ENCODE measurements around the gene HMCN2.

The HMCN2 gene

DNA sequence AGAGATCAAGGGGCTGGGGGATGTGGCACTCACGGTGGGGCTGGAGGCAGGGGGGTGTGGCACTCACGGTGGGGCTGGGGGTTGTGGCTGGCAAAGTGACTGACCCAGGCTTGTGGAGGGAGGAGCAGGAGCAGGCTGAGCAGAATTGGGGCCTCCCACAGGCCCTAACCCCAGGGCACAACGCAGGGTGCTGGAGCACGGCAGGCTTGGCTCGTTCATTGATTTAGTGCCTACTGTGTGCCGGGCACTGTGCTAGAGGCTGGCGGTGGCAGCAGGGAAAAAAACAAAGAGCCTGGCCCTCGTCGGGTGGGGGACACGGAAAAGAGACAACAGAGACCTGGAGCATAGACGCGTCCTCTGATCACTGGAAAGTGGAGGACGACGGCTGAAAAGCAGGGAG is 80.9 kb downstream of the HMCN2 start:
- no peak for DNase-seq (ENCODE audit: low spot score)
- TF ChIP-seq, protein P1, sequence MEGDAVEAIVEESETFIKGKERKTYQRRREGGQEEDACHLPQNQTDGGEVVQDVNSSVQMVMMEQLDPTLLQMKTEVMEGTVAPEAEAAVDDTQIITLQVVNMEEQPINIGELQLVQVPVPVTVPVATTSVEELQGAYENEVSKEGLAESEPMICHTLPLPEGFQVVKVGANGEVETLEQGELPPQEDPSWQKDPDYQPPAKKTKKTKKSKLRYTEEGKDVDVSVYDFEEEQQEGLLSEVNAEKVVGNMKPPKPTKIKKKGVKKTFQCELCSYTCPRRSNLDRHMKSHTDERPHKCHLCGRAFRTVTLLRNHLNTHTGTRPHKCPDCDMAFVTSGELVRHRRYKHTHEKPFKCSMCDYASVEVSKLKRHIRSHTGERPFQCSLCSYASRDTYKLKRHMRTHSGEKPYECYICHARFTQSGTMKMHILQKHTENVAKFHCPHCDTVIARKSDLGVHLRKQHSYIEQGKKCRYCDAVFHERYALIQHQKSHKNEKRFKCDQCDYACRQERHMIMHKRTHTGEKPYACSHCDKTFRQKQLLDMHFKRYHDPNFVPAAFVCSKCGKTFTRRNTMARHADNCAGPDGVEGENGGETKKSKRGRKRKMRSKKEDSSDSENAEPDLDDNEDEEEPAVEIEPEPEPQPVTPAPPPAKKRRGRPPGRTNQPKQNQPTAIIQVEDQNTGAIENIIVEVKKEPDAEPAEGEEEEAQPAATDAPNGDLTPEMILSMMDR (IDR thresholded peaks at IDR 0.05; ENCODE audit: extremely low read depth, insufficient read depth, missing control alignments) = no peak
- in situ Hi-C loops (cut with MboI; ENCODE audit: low pct_unique_long_range_greater_than_20kb, low sequenced_read_pairs, unreplicated experiment) = no loop called here

DNA sequence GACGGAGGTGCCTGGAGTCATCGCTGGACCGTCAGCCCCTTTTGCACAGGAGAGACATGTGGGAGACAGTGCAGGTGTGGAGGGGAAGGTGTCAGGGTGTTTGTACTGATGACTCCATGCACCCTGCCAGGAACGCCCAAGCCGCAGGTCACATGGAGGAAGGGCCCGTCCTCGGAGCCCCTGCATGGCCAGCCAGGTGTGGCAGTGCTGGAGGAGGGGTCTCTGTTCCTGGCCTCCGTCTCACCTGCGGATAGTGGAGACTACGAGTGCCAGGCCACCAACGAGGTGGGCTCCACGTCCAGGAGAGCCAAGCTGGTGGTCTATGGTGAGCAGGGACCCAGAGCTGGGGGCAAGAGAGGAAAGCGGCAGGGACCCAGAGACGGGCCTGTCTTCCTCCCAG is 81.5 kb downstream of the HMCN2 start:
- DNase-seq (ENCODE audit: low spot score) = no peak
- in situ Hi-C loops (cut with MboI; ENCODE audit: low pct_unique_long_range_greater_than_20kb, low sequenced_read_pairs, unreplicated experiment) = no loop called here
- TF ChIP-seq, protein P1 (IDR thresholded peaks at IDR 0.05; ENCODE audit: extremely low read depth, insufficient read depth, missing control alignments) = no peak

DNA sequence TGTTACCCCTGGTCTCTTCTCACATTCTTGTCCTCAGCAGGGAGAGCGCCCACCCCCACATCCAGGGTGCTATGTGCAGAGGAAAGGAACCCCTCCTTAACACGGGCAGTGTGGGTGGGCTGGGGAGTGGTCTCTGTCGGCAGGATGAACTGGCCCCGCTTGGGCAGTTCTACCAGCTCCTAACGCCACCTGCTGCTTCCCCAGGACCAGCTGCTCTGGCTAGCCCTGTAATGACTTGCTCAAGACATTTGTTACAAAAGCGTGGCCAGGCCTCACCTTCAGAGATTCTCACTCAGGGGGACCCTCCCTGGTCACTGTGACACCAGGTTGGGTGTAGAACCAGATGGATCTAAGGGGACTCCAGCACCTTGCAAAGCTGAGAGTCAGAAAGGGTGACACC is 82.4 kb downstream of the HMCN2 start:
- in situ Hi-C loops (cut with MboI; ENCODE audit: low pct_unique_long_range_greater_than_20kb, low sequenced_read_pairs, unreplicated experiment) = no loop called here
- no peak for DNase-seq (ENCODE audit: low spot score)
- TF ChIP-seq, protein P1 (IDR thresholded peaks at IDR 0.05; ENCODE audit: extremely low read depth, insufficient read depth, missing control alignments) = no peak

DNA sequence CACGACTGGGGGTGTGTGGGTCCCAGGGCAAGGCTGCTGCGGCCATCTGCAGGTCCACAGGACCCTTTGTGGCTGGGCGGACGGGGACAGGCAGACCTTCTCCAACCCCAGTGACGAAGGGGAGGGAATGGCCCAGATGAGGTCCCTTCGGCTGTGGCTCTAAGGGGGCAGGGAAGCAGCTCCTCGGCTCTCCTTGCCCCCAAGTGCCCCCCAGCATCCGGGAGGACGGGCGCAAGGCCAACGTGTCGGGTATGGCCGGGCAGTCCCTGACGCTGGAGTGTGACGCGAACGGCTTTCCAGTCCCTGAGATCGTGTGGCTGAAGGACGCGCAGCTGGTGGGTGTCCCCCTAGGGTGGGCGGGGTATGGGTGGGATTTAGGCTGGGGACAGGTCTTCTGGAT is 82.8 kb downstream of the HMCN2 start:
- TF ChIP-seq, protein P1 (IDR thresholded peaks at IDR 0.05; ENCODE audit: extremely low read depth, insufficient read depth, missing control alignments) = no peak
- no peak for DNase-seq (ENCODE audit: low spot score)
- in situ Hi-C loops (cut with MboI; ENCODE audit: low pct_unique_long_range_greater_than_20kb, low sequenced_read_pairs, unreplicated experiment) = no loop called here

DNA sequence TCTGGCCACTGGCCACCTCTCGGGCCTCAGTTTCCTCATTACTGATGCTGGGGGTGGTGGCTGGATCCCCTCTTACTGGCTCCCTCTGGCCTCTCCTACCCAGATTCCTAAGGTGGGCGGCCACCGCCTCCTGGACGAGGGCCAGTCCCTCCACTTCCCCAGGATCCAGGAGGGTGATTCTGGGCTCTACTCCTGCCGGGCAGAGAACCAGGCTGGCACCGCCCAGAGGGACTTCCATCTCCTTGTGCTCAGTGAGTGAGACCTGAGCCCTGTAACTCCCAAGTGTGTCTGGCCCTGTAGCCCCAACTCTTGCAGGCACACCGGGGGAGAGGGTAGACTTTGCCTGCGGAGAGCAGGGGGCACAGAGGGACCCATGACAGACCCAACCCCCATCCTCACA is 83.3 kb downstream of the HMCN2 start:
- in situ Hi-C loops (cut with MboI; ENCODE audit: low pct_unique_long_range_greater_than_20kb, low sequenced_read_pairs, unreplicated experiment) = no loop called here
- TF ChIP-seq, protein P1 (IDR thresholded peaks at IDR 0.05; ENCODE audit: extremely low read depth, insufficient read depth, missing control alignments) = no peak
- no peak for DNase-seq (ENCODE audit: low spot score)

DNA sequence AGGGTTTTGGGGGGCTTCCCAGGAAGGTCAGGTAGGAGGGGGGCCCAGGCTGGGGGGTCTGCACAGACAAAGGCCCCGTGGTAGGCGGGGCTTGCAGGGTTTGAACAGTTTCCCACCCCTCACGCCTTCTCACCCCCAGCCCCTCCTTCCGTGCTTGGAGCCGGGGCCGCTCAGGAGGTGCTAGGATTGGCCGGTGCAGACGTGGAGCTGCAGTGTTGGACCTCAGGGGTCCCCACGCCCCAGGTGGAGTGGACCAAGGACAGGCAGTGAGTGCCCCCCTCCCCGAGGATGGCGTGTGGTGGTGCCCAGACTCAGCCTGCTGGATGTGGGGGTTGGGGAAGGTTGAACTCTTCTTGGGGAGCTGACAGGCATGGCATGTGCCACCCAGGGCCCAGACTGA is 83.8 kb downstream of the HMCN2 start:
- in situ Hi-C loops (cut with MboI; ENCODE audit: low pct_unique_long_range_greater_than_20kb, low sequenced_read_pairs, unreplicated experiment) = no loop called here
- TF ChIP-seq, protein P1 (IDR thresholded peaks at IDR 0.05; ENCODE audit: extremely low read depth, insufficient read depth, missing control alignments) = no peak

DNA sequence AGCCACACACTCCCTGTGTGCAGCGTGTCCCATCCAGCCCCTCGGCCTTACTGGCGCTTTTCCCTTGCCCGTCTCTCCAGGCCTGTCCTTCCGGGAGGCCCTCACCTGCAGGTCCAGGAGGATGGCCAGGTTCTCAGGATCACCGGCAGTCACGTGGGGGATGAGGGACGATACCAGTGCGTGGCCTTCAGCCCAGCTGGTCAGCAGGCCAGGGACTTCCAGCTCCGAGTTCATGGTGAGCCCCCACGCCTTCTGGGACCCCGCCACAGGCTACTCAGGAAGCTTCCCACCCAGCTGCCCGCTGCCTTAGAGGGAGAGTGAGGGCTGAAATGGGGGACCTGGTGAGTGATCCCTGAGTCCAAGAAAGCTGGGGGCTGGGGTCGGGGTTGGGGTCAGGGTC is 85.8 kb downstream of the HMCN2 start:
- TF ChIP-seq, protein P1 (IDR thresholded peaks at IDR 0.05; ENCODE audit: extremely low read depth, insufficient read depth, missing control alignments) = no peak
- DNase-seq (ENCODE audit: low spot score) = no peak
- in situ Hi-C loops (cut with MboI; ENCODE audit: low pct_unique_long_range_greater_than_20kb, low sequenced_read_pairs, unreplicated experiment) = no loop called here

More for the DNA sequence above, 83.8 kb downstream of the HMCN2 start:
- no peak for DNase-seq (ENCODE audit: low spot score)

Data from GM13977 (cell line).